D721Med (cell line): ENCODE results near the gene NAB2.

ENCODE experiments used
- DNase-seq: peaks from one replicate; pipeline ENCODE4 v3.0.0; 2011; ENCODE audit warnings: low spot score; ENCODE audit not compliant: insufficient read length
- FAIRE-seq: peaks from 2 replicates; lab custom pipeline; 2011; peaks lifted over from hg19 to GRCh38; lab: Jason Lieb, UNC
- CTCF ChIP-seq: IDR thresholded peaks from 2 replicates; pipeline ENCODE4 v1.5.1; 2012; ENCODE audit warnings: mild to moderate bottlenecking, control low read depth; ENCODE audit not compliant: insufficient read depth; ENCODE audit errors: missing control alignments

Gene NAB2

GRCh38 chr12:57123813-57124212 is 34.9 kb downstream of the NAB2 start:
- FAIRE-seq (no peak), DNase-seq (no peak)
- no peak for TF ChIP-seq CTCF

- DNase-seq (peak; percentile 38), FAIRE-seq (no peak)
- TF ChIP-seq CTCF = peak; percentile 86
Measured at GRCh38 chr12:57124261-57124877, 35.5 kb downstream of the NAB2 start.

GRCh38 chr12:57126061-57126460 is 37.1 kb downstream of the NAB2 start:
- no peak for DNase-seq
- no peak for FAIRE-seq
- no peak for TF ChIP-seq CTCF

- FAIRE-seq (no peak), DNase-seq (no peak)
- no peak for TF ChIP-seq CTCF
Measured at GRCh38 chr12:57126561-57126960, 37.6 kb downstream of the NAB2 start.

GRCh38 chr12:57127101-57127725 is 38.3 kb downstream of the NAB2 start:
- FAIRE-seq (no peak), DNase-seq (no peak)
- peak; percentile 22 for TF ChIP-seq CTCF

GRCh38 chr12:57127726-57128518 is 39.0 kb downstream of the NAB2 start, which contains the start of gene LRP1:
Gene LRP1, plus strand, starts transcription at chr12:57128483. Its CDS starts 482 bp downstream, at chr12:57128965.
- FAIRE-seq (no peak), DNase-seq (peak; percentile 77)
- no peak for TF ChIP-seq CTCF
